ENCODE data around the gene TIMM8B.
"Not testable (repeated sequence)": the region's sequence is repeated elsewhere in the genome, so short reads cannot be mapped to it uniquely, and the experiment has no call there.

TIMM8B gene, protein sequence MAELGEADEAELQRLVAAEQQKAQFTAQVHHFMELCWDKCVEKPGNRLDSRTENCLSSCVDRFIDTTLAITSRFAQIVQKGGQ

DNA sequence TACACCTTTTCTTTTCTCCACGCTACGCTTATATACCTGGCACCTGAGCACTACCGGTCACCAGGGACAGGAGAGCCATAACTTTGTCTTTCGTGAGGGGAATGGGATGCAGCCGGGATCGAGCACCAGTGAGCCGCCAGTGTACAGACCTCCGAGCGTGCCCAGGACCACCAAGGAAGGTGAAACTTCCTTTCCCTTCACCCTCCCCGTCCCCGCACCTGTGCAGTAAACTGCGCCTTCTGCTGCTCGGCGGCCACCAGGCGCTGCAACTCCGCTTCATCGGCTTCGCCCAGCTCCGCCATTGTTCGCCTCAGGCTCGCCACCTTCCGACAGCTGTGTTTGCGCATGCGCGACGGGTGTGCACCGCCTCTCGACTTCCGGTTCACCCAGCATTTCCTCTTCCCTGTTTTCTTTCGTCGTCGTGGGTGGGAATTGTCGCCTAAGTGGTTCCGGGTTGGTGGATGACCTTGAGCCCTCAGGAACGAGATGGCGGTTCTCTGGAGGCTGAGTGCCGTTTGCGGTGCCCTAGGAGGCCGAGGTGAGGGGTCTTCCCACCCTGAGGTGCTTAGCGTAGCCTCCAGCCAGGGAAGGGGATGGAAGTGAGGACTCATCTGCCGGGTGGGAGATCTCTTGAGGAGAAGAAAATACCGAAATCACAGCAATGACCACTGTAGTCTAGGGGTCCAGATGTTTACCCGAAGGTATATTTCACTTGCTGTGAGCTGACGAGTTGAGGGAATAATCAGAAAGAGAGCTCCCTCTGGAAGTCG is at the start of gene TIMM8B, which contains the start of gene SDHD:
Gene TIMM8B, minus strand, starts transcription at position 335 of the 770 bp plus-strand sequence. Its CDS starts 33 bp downstream, at position 302.
Gene SDHD, plus strand, starts transcription at position 452 of the 770 bp plus-strand sequence. Its CDS starts 35 bp downstream, at position 487.
- DNase-seq (ENCODE audit: low read depth), result peak; percentile 96

DNA sequence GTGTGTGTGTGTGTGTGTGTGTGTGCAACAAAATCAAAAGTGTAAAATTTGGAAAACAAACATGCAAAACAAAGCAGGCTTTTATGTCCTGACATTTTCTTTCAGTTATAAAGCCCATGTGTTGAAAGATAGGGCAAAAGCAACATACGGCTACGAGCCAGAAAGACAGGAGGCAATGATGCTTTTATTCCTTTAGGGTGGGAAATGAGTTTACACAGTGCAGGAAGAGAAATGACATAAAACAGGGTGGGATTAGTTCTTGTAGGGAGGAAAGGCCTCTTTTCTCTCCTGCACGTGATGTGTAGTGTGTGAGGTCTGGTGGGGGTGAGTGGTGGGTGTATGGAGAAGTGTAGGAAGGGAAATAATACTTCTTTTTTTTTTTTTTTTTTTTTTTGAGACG is 47.9 kb upstream of the TIMM8B start:
- no peak for DNase-seq (ENCODE audit: low read depth)

DNA sequence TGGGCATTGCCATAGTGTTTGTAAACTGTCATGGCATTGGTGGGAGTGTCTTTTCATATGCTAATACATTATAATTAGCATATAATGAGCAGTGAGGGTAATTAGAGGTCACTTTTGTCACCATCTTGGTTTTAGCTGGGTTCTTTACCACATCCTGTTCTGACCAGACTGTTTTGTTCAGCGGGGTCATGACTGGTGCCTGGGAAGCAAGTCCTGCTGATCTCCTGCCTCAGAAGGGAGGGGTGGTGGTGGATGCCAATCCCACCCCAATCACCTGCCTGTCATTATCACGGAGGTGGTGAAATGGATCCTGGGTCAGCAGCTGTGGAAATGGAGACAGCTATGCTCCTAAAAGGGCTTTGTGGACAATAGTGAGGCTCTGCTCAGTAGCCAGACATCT is 46.2 kb upstream of the TIMM8B start:
- DNase-seq (ENCODE audit: low read depth), result no peak

DNA sequence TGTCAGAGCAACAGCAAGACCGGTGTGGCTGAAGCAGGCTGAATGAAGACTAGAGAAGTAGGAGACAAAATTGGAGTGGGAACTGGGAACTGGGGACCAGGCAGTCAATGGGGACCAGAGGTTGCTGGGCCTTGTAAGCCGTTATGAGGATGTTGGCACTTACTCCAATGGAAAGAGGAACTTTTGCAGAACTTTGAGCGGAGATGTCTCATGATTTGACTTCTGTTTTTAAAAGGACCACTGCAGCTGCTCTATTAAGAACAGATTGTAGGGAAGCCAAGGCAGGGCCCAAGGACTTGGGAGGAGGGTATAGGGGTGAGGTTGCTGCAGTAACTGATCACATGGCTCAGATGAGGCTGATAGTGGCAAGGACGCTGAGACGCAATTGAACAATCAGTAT is 43.1 kb upstream of the TIMM8B start:
- no peak for DNase-seq (ENCODE audit: low read depth)

DNA sequence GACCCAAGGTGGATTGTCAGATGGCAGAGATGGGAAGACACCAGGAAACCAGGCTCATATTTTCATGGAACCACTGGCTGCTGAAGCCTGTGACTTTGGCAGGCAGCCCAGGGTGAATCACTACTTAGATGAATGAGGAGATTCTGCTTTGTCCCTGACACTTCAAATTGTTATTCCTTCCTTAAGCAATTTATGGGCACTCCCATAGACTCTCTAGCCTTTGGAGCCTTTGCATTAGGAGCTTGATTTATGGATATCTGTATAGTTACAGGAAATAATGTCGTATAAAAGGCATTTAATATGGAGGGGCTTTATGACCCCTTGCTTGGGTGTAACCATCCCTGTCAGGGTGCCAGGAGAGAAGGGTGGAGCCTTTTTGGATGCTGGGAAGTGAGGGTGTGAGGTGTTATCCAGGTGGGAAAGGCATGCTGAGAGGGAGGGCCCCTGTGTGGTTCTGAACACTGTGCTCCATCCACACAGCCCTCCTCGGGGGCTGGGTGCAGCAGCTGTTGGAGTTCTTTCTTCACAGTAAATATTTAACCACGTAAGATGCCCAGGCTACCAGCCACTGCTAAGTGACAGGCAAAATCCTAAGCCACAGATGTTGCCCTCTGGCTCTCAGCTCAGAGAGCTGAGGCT is 42.0 kb upstream of the TIMM8B start:
- DNase-seq (ENCODE audit: low read depth), result no peak

DNA sequence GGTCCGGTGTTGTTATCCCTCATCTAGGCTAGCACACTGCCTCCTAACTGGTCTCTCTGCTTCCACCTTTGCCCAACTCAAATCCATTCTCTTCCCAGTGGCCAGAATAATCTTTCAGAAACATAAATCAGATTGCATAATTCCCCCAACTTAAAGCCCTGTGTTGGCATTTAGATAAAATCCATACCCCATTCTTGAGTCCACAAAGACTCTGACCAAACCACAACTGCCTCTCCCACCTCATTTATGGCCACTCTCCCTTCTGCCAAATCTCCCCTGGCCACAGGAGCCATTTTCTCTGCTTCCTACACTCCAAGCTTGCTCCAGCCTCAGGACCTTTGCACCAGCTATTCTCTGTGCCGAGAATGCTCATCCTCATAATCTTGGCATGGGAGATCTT is 40.5 kb upstream of the TIMM8B start:
- DNase-seq (ENCODE audit: low read depth), result no peak

DNA sequence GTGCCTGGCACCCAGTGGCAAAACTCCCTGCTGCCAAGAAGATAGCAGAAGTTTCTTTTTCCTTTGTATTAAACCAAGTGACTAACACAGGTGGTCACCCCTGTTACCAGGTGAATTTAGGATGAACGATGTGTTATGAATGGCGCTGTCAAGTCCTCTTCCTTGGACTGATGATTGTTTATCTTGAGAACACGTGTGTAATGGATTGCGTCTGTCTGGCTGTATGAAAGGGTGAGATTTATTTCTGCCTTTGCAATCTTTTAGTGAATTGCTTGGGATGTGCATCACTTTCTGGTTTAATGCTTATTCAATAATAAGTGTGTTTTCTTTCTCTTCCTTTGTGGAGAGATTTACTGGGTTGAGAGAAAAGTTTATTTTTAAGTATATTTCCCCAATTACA is 36.6 kb upstream of the TIMM8B start:
- DNase-seq (ENCODE audit: low read depth), result no peak

DNA sequence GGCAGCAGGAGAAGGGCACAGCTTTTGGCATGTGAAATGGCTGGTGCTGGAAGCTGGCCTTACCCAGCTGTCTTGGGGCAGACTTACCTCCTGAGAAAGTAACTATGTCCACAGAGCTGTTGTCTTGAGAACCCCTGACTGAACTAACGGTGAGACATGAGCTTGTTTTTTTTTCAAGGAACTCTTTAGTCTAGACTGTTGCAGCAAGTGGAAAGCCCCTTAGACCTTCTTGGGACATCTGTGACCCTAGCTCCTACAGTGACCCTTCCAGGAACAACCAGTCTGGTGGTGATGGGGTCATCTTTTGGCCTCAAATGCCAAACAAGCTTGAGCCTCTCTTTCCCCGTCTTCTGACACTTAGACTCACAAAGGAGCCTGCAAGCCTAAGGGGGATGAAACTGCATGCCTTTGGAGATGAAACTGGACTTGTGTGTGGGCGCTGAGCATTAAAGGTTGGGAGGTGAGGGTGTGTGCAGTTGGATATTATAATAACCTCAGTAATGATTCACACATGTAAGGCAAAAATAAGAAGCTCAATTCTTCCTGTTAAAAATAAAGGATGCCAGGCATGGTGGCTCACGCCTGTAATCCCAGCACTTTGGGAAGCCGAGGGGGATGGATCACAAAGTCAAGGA is 35.5 kb upstream of the TIMM8B start:
- no peak for DNase-seq (ENCODE audit: low read depth)

DNA sequence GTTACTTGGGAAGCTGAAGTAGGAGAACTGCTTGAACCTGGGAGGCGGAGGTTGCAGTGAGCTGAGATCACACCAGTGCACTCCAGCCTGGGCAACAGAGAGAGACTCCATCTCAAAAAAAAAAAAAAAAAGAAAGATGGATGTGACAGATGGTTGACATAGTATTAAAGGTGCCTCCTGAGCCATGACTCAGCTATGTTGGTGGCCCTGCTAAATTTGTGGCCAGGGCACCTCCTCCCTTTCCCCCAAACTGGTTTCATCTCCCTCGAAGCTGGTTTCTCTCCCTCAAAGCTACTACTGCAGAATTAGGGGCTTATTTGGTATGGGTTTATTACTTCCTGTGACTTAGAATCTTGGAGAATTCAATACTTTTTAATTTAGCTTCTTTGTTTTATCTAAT is 31.6 kb upstream of the TIMM8B start:
- no peak for DNase-seq (ENCODE audit: low read depth)

DNA sequence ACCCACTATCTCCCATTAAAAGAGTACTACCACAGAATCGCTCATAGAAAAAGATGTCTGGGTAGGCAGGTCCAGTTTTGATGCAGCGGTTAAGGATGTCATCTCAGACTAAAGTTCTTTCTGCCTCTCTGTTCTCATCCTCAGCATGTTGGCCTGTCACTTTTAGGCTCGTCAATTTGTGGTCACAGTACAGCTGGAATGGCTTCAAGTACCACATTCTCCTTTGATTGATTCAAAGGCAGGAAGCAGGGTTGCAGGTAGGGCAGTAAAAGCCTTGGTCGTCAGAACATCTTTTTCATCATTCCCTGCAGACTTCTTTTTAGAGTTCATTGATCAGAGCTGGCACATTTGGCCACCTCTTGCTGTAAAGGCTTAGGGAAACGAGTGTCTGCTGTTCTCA is 28.8 kb upstream of the TIMM8B start:
- no peak for DNase-seq (ENCODE audit: low read depth)

DNA sequence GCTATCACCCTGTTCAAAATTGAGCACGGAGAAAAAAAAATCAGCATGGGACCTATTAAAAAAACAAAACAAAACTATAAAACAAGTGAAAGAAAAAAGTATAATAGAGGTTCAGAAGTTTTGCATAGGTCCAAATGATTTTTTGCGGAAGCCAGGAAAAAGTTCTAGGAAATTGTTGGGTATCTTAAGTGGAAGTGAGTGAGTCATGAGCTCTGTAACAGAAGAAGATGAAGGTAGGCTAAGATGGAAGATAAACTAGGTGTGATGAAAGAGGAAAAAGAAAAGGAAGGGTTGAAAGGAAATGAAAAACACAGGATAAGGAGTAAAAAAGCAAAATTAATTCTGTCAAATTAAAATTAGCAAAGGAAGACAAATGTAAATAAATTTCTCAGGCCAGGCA is 27.9 kb upstream of the TIMM8B start:
- no peak for DNase-seq (ENCODE audit: low read depth)

DNA sequence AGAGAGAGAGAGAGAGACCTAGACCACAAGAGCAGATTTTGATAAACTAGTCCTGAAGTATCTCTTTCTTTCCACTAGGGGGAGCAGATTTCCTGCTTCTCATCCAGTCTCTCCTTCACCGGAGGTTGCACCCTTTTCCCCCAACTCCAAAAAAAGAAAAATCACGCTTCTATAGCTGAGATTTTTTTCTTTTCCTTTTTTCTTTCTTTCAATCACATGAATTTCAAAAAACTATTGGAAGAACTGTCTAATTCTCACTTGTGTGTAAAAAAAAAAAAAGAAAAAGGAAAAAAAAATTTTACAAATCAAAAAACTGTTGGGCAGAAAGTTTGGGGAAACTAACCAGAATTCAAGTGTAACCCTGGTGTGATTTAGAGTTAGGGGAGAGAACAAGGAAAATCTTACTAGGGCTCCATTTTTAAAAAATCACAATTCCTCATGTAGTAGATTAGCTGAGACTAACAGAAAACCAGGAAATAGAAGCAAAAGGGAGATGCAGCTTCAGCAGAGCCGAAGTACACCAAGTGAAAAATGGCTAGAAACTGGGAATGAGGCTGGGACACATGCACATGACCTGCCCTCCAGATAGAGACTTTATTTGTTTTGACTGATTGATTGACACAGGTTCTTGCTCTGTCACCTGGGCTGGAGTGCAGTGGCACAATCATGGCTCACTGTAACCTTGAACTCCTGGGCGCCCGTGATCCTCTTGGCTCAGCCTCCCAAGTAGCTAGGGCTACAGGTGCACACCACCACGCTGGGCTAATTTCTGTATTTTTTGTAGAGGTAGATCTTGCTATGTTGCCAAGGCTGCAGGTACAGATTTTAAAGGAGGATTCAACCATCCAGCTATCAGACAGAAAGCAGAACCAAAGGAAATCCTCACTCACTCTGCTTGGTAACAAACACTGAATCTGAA is 27.2 kb upstream of the TIMM8B start:
- no peak for DNase-seq (ENCODE audit: low read depth)

DNA sequence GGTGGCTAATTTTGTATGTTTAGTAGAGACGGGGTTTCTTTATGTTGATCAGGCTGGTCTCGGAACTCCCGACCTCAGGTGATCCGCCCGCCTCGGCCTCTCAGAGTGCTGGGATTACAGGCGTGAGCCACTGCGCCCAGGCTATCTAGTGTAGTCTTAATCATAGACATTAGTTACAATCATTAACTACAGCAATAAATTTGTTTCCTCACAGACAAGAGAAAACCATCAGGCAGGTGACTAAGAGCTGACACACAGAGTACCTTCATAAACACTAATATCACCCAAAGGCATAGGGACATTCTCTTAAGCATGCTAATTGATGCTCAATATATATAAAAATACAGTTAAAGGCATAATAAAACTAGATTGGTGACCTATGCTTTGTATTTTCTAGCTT is 19.5 kb upstream of the TIMM8B start:
- no peak for DNase-seq (ENCODE audit: low read depth)

DNA sequence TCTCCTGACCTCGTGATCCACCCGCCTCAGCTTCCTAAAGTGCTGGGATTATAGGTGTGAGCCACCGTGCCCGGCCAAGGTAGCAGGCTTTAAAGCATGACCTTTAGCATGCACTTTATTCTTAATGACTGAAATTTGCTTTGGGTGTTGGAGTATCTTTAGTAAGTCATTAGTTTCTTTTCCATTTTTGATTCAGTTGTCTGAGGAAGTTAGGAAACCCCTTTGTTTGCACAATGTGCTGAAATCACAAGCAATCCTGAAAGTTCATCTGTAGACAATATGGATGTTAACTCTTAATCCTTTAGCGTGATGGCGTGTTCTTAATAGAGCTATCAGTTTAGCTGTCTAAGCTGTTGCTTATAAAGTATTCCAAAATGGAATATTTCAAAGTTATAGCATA is 16.9 kb upstream of the TIMM8B start:
- DNase-seq (ENCODE audit: low read depth), result no peak

DNA sequence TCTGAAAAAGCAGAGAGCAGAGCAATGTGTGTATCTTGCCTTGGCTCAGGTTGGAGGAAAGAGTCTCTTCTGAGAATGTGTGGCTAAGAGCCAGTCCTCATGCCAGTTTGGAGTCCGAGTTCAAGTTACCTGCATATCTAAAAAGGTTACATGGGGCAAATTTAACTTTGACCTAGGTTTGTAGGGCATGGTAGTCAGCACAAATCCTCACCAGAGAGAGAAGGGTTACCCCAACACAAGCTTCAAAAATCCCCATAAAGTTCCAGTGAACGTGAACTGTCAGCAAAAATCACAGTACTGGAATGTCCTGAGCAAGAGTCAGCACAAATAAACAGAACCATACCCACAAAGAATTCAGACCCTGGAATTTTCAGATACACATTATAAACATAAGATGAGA is 13.9 kb upstream of the TIMM8B start:
- no peak for DNase-seq (ENCODE audit: low read depth)

DNA sequence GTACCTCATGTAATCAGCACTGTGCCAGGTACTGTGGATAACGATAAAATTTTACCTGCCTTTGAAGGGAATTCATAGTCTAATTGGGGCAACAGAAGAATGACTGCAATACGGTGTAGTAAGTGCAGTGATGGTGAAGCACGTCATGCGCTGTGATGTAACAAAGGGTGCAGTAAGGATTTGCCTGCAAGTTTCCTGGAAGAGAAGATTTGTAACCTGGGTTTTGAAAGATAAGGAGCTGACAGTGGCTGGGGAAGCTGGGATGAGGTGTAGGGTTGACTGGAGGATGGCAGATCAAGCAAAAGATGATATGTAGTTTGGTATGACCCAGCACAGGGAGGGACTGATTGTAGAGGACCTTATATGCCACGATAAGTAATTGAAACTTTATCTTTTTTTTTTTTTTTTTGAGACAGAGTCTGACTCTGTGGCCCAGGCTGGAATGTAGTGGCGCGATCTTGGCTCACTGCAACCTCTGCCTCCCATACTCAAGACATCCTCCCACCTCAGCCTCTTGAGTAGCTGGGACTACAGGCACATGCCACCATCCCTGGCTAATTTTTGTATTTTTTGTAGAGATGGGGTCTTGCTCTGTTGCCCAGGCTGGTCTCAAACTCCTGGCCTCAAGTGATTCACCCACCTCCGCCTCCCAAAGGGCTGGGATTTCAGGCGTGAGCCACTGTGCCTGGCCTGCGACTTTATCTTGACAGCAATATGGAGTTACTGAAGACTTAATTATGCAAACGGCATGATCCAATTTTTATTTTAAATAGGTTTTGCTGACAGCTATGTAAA is 11.4 kb upstream of the TIMM8B start:
- no peak for DNase-seq (ENCODE audit: low read depth)

DNA sequence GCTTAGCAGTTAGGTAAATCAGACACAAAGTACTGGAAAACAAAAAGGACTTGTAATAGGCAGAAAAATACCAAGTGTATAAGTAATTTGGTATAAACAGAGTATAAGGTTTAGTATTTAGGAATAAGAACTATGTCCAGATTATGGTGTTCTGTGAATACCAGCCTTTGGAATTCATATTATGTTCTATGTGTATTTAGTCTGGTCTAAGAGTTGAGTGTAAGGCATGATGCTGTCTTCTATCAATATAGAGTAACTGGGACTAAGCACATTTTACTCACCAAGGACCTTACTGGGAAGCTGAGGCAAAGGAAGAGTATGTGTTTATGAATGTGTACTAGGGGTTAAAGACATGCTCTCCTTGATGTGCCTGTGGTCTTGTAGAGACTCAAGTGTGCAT is 9.6 kb upstream of the TIMM8B start:
- no peak for DNase-seq (ENCODE audit: low read depth)

DNA sequence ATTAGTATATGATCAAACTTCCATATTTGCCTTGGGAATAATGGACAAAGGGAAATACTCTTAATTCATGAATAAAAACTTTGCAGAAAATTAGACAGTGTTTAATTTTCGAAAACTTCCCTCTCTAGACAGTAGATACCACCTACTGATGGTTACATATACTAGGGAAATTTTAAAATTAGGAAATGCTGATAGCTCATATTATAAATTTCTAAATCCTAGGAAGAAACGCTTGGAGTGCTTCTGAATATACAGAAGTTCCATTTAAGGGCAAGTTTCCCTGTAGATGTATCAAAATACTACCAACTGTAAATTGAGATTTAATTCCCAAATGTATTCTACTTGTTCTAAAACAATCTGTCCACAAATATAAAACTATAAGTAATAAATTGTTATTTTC is 8.7 kb upstream of the TIMM8B start:
- DNase-seq (ENCODE audit: low read depth), result not testable (repeated sequence)

DNA sequence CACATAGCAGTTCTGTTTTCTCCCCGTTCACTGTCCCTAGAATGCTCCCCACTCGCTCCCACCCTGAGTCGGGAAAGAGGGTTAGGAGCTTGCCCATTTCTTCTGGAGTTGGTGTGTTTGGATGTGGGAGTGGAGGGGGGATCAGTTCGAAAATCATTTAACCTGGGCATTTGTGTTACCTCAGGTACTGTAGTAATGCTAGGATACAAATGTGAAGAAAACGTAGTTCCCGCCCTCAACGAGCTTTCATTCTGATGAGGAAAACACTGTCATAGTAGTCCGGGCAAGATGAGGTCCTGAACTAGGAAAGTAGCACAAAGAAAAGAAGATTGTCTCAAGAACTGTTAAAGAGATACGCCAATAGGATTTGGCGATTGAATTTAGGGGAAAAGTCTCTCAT is 656 bp upstream of the TIMM8B start:
- no peak for DNase-seq (ENCODE audit: low read depth)

DNA sequence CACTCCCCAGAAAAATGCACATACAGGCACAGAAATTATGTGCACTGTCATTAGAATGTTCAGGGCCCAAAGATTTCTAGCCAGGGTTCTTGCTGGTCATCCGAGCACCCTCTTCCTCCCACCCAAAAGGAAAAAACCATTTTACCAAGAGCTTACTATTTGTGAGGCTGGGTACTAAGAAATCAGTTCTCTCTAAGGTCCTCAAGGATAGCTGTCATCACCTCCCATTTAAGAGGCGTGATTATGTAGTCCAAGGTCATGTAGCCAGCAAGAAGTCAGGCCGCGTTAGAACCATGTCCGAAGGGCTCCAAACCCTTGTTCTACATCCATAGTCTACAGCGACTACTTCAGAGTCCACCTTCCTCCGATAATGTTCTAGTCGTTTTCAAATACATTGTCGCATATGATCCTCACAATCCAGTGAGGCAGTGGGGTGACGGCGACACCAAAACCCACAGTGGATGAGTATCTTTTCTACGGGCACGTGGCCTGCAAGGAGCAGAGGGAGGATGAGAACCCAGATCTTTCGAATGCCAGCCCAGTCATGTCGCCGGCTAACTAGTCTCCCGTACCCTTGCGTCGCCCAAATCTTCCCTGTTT is 634 bp downstream of the TIMM8B start:
- peak; percentile 28 for DNase-seq (ENCODE audit: low read depth)

DNA sequence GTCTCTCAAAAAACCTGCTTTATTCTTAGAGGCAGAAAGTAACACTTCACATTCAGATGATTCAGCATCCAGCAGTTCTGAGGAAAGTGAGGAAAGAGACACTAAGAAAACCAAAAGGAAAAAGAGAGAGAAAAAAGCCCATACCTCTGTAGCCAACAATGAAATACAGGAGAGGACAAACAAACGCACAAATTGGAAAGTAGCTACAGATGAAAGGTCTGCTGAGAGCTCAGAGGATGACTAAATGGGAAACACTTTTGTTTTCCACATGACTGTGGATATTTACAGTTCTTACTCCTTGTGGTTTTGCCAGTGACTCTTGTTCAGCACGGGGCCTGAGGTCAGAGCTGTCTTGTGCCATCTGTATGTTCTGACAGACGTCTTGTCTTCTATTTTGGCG is 3.8 kb downstream of the TIMM8B start:
- DNase-seq (ENCODE audit: low read depth), result no peak

All from activated T-cell treated with anti-CD3 and anti-CD28 coated beads for 24 hours (primary cell).